DMS153 treated with DMSO at 0.1 percent for 48 hours (cell line): Measurements from ENCODE around the gene ZNF493.

Source experiments
- DNase-seq: peaks from one replicate; lab custom pipeline; 2025; ENCODE audit not compliant: unreplicated experiment; lab: John Stamatoyannopoulos, UW

Gene ZNF493

GRCh38 chr19:21462540-21462939, 65.6 kb downstream of the ZNF493 start:
- no peak for DNase-seq

- DNase-seq: no peak
Measured at GRCh38 chr19:21463449-21464105, 66.6 kb downstream of the ZNF493 start.

GRCh38 chr19:21466627-21467026, 69.7 kb downstream of the ZNF493 start:
- DNase-seq: no peak

- DNase-seq: no peak
Measured at GRCh38 chr19:21468791-21469190, 71.9 kb downstream of the ZNF493 start.

GRCh38 chr19:21472507-21472906, 75.6 kb downstream of the ZNF493 start:
- no peak for DNase-seq

- DNase-seq: no peak
Measured at GRCh38 chr19:21474671-21475181, 77.8 kb downstream of the ZNF493 start.
